ENCODE results near the gene GNAI3. TPM values are rescaled to one million over a fixed set of nuclear protein-coding genes. Genes with fewer than 3 reads are reported as not detected.

Gene GNAI3
- total and polyA plus RNA-seq, 2 donors (not counting 3 experiments of a cell fraction or from before 2014, with no cell fraction given): 5.0 to 14.0 TPM

GRCh38 chr1:109637446-109637845 is 89.0 kb downstream of the GNAI3 start:
- H3K4me2 ChIP-seq (ENCODE audit: insufficient read depth, low read length): no peak overlapping the region
- ChIA-PET POLR2A (no interaction called here), CTCF (interaction anchor here (0.8 to 15.2 kb wide), 6 partner anchors 13 to 135 kb away, joined by 3 to 565 read pairs (median 94); partner anchors contain the start of genes GNAI3 and GSTM1)
- H3K9me1 ChIP-seq (replicated peaks; ENCODE audit: control insufficient read depth, extremely low read depth, insufficient read depth, low read length): no peaks in the 10 kb centered on the region
- no peaks in the 10 kb centered on the region for H3K4me1 ChIP-seq (ENCODE audit: control insufficient read depth, extremely low read depth, insufficient read depth, low read length)
- no TSS peak for BruUV-seq (replicated peaks)
- no peaks in the 10 kb centered on the region for H3K9me3 ChIP-seq (replicated peaks; ENCODE audit: control insufficient read depth, insufficient read depth, low read length)
- H3K4me3 ChIP-seq (replicated peaks in 1 of 3; ENCODE audit: insufficient read depth in 1 of 3, low read depth in 1 of 3, low read length in 3 of 3): no peak overlapping the region
- no peaks in the 10 kb centered on the region for H3K36me3 ChIP-seq (ENCODE audit: control insufficient read depth in 2 of 2, extremely low read depth in 1 of 2, insufficient read depth in 2 of 2, low read length in 2 of 2)
- TF ChIP-seq GATA2 (IDR thresholded peaks at IDR 0.05; ENCODE audit: insufficient read depth, insufficient read length, low read depth, low read length) (no peak), CTCF (IDR thresholded peaks at IDR 0.05; ENCODE audit: extremely low read depth in 1 of 2, insufficient read depth in 1 of 2, low read depth in 1 of 2, low read length in 2 of 2) (no peak), POLR2A (IDR thresholded peaks at IDR 0.05; ENCODE audit: low read depth, low read length) (no peak), EZH2 (IDR thresholded peaks at IDR 0.05; ENCODE audit: borderline replicate concordance, low read depth, low read length, severe bottlenecking) (no peak), POLR2AphosphoS5 (IDR thresholded peaks at IDR 0.05; ENCODE audit: insufficient read depth, low read depth, low read length) (no peak), MYC (IDR thresholded peaks at IDR 0.05; ENCODE audit: low read depth, low read length) (no peak), JUN (IDR thresholded peaks at IDR 0.05; ENCODE audit: borderline replicate concordance, insufficient read depth, insufficient read length, low read depth) (no peak), FOS (IDR thresholded peaks at IDR 0.05; ENCODE audit: borderline replicate concordance, insufficient read depth, low read length) (no peak)
- TF ChIP-seq, protein P1, sequence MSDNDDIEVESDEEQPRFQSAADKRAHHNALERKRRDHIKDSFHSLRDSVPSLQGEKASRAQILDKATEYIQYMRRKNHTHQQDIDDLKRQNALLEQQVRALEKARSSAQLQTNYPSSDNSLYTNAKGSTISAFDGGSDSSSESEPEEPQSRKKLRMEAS (IDR thresholded peaks at IDR 0.05; ENCODE audit: insufficient read depth, insufficient read length): no peak
- H3K9ac ChIP-seq (replicated peaks; ENCODE audit: extremely low read depth, insufficient read depth, low read length): no peak overlapping the region
- FAIRE-seq: no peak
- H2AFZ ChIP-seq (ENCODE audit: low read depth, low read length): no peak overlapping the region
- dilution Hi-C loops (cut with MboI; ENCODE audit: extremely low pct_ligation_motif_present, low sequenced_read_pairs) (no loop called here), intact Hi-C loops (cut with micrococcal nuclease) (no loop called here)
- no peak for DNase-seq (ENCODE audit: low read depth, low spot score)
- H3K27ac ChIP-seq (ENCODE audit: insufficient read depth, low read depth, low read length): no peak overlapping the region
- H4K20me1 ChIP-seq (replicated peaks; ENCODE audit: control insufficient read depth, extremely low read depth, insufficient read depth, low read length): no peaks in the 10 kb centered on the region
- H3K79me2 ChIP-seq (ENCODE audit: control insufficient read depth, insufficient read depth, low read length): no peaks in the 10 kb centered on the region
- H3K27me3 ChIP-seq (ENCODE audit: control insufficient read depth in 2 of 2, insufficient read depth in 2 of 2, low read length in 2 of 2): no peaks in the 10 kb centered on the region

All from endothelial cell of umbilical vein (primary cell).